Effector memory CD8-positive, alpha-beta T cell (primary cell): ENCODE data around the gene CLDN22.
"Not testable (repeated sequence)": the region's sequence is repeated elsewhere in the genome, so short reads cannot be mapped to it uniquely, and the experiment has no call there.

Source experiments
- ATAC-seq: fragments of 150-1000 bp; cut with Tn5 transposase; replicated peaks from 2 replicates; pipeline ENCODE4 v1.10.0; 2021; ENCODE audit warnings: mild to moderate bottlenecking, moderate library complexity
- DNase-seq, 3 experiments: peaks; one replicate each; pipeline ENCODE4 v3.0.0; 2021
- H3K27ac Mint-ChIP-seq, 2 donors: one replicate each; pipeline ENCODE4 v1.8.0; 2022; ENCODE audit warnings: mild to moderate bottlenecking in 2 of 2, mixed read lengths in 2 of 2, moderate library complexity in 2 of 2
- H3K27me3 Mint-ChIP-seq, 2 donors: one replicate each; pipeline ENCODE4 v1.8.0; 2022; ENCODE audit warnings: mixed read lengths in 2 of 2
- H3K36me3 Mint-ChIP-seq: one replicate; pipeline ENCODE4 v1.8.0; 2022; ENCODE audit warnings: mild to moderate bottlenecking, moderate library complexity, mixed read lengths; ENCODE audit not compliant: insufficient read depth
- H3K4me1 Mint-ChIP-seq, 2 donors: one replicate each; pipeline ENCODE4 v1.8.0; 2022; ENCODE audit warnings: low read depth in 2 of 2, mixed read lengths in 2 of 2
- H3K4me3 Mint-ChIP-seq, 2 donors: one replicate each; pipeline ENCODE4 v1.8.0; 2022; ENCODE audit warnings: mild to moderate bottlenecking in 2 of 2, mixed read lengths in 2 of 2, moderate library complexity in 2 of 2
- H3K9me3 Mint-ChIP-seq, 2 donors: one replicate each; pipeline ENCODE4 v1.8.0; 2022; ENCODE audit warnings: mixed read lengths in 2 of 2

The CLDN22 gene

GRCh38 chr4:183324056-183324455 lies 4.0 kb upstream of the CLDN22 start:
- not testable (repeated sequence) for H3K4me1 Mint-ChIP-seq, DNase-seq, H3K27ac Mint-ChIP-seq, H3K36me3 Mint-ChIP-seq, ATAC-seq, H3K4me3 Mint-ChIP-seq, H3K9me3 Mint-ChIP-seq
- H3K27me3 Mint-ChIP-seq = peaks cover 14 to 29% of the 10 kb centered on the region in 2 donors

GRCh38 chr4:183323295-183323694 lies 3.2 kb upstream of the CLDN22 start:
- Mint-ChIP-seq H3K36me3 (no peaks in the 10 kb centered on the region), H3K9me3 (peaks cover 0 to 1% of the 10 kb centered on the region in 2 donors), H3K4me1 (peaks cover 0 to 5% of the 10 kb centered on the region in 2 donors), H3K4me3 (no peak overlapping the region), H3K27me3 (peaks cover 10 to 21% of the 10 kb centered on the region in 2 donors), H3K27ac (no peak overlapping the region)
- no peak for DNase-seq
- ATAC-seq = no peak

GRCh38 chr4:183322326-183322725 lies 2.2 kb upstream of the CLDN22 start, which contains the start of gene CLDN24:
TSS of gene CLDN24 (minus strand) at chr4:183322426. CDS start at chr4:183322426, 0 bp downstream.
- DNase-seq (no peak), ATAC-seq (no peak)
- peak within 1 kb of the TSS in 1 of 2 donors; percentile 45 for H3K4me3 Mint-ChIP-seq
- H3K27ac Mint-ChIP-seq = peak within 1 kb of the TSS in 1 of 2 donors; percentile 35
- H3K27me3 Mint-ChIP-seq = peaks cover 10 to 21% of the 10 kb centered on the region in 2 donors
- H3K4me1 Mint-ChIP-seq = peaks cover 0 to 5% of the 10 kb centered on the region in 2 donors
- no peaks in the 10 kb centered on the region for H3K36me3 Mint-ChIP-seq
- peaks cover 0 to 1% of the 10 kb centered on the region in 2 donors for H3K9me3 Mint-ChIP-seq

GRCh38 chr4:183321516-183321915 lies 1.4 kb upstream of the CLDN22 start:
- H3K4me3 Mint-ChIP-seq = peak overlapping the region in 1 of 2 donors; percentile 45
- no peak for DNase-seq
- H3K36me3 Mint-ChIP-seq = no peaks in the 10 kb centered on the region
- H3K9me3 Mint-ChIP-seq = peaks cover 0 to 1% of the 10 kb centered on the region in 2 donors
- no peak for ATAC-seq
- H3K27ac Mint-ChIP-seq = peak overlapping the region in 1 of 2 donors; percentile 35
- H3K4me1 Mint-ChIP-seq = peaks cover 0 to 5% of the 10 kb centered on the region in 2 donors
- peaks cover 10 to 18% of the 10 kb centered on the region in 2 donors for H3K27me3 Mint-ChIP-seq

- H3K27ac Mint-ChIP-seq = peak overlapping the region in 1 of 2 donors; percentile 35
- peaks cover 10 to 14% of the 10 kb centered on the region in 2 donors for H3K27me3 Mint-ChIP-seq
- H3K36me3 Mint-ChIP-seq = no peaks in the 10 kb centered on the region
- ATAC-seq = peak; percentile 89
- no peak for DNase-seq
- H3K9me3 Mint-ChIP-seq = peaks cover 0 to under 1% of the 10 kb centered on the region in 2 donors
- peak overlapping the region in 1 of 2 donors; percentile 45 for H3K4me3 Mint-ChIP-seq
- peaks cover 0 to 5% of the 10 kb centered on the region in 2 donors for H3K4me1 Mint-ChIP-seq
Measured at GRCh38 chr4:183321079-183321478, 1.0 kb upstream of the CLDN22 start.

GRCh38 chr4:183318656-183319055 lies 1.4 kb downstream of the CLDN22 start:
- Mint-ChIP-seq H3K36me3 (no peaks in the 10 kb centered on the region), H3K4me3 (no peak overlapping the region), H3K4me1 (peaks cover 0 to 5% of the 10 kb centered on the region in 2 donors), H3K27me3 (peaks cover 0 to 4% of the 10 kb centered on the region in 2 donors), H3K27ac (no peak overlapping the region), H3K9me3 (no peaks in the 10 kb centered on the region)
- DNase-seq = no peak
- peak; percentile 30 for ATAC-seq

- H3K9me3 Mint-ChIP-seq = no peaks in the 10 kb centered on the region
- H3K36me3 Mint-ChIP-seq = no peaks in the 10 kb centered on the region
- DNase-seq (no peak), ATAC-seq (no peak)
- H3K4me1 Mint-ChIP-seq = peaks cover 0 to 2% of the 10 kb centered on the region in 2 donors
- peaks cover 12 to 18% of the 10 kb centered on the region in 2 donors for H3K27me3 Mint-ChIP-seq
- no peak overlapping the region for H3K4me3 Mint-ChIP-seq
- no peak overlapping the region for H3K27ac Mint-ChIP-seq
Measured at GRCh38 chr4:183314806-183315205, 5.3 kb downstream of the CLDN22 start.

GRCh38 chr4:183314336-183314735 lies 5.7 kb downstream of the CLDN22 start:
- DNase-seq = no peak

GRCh38 chr4:183312841-183313240 lies 7.2 kb downstream of the CLDN22 start:
- no peaks in the 10 kb centered on the region for H3K36me3 Mint-ChIP-seq
- ATAC-seq (no peak), DNase-seq (no peak)
- H3K27ac Mint-ChIP-seq = no peak overlapping the region
- peaks cover 12 to 18% of the 10 kb centered on the region in 2 donors for H3K27me3 Mint-ChIP-seq
- no peak overlapping the region for H3K4me3 Mint-ChIP-seq
- no peaks in the 10 kb centered on the region for H3K9me3 Mint-ChIP-seq
- H3K4me1 Mint-ChIP-seq = peaks cover 0 to 2% of the 10 kb centered on the region in 2 donors

More at GRCh38 chr4:183314336-183314735, 5.7 kb downstream of the CLDN22 start:
- Mint-ChIP-seq H3K9me3 (no peaks in the 10 kb centered on the region), H3K27ac (no peak overlapping the region), H3K27me3 (peaks cover 12 to 18% of the 10 kb centered on the region in 2 donors), H3K4me3 (no peak overlapping the region), H3K4me1 (peaks cover 0 to 2% of the 10 kb centered on the region in 2 donors), H3K36me3 (no peaks in the 10 kb centered on the region)
- ATAC-seq = no peak

- no peak for DNase-seq
- no peaks in the 10 kb centered on the region for H3K36me3 Mint-ChIP-seq
- no peak overlapping the region for H3K4me3 Mint-ChIP-seq
- ATAC-seq = no peak
- H3K4me1 Mint-ChIP-seq = no peaks in the 10 kb centered on the region
- no peak overlapping the region for H3K27ac Mint-ChIP-seq
- H3K27me3 Mint-ChIP-seq = peaks cover 0 to 23% of the 10 kb centered on the region in 2 donors
- no peaks in the 10 kb centered on the region for H3K9me3 Mint-ChIP-seq
Measured at GRCh38 chr4:183306811-183307210, 13.3 kb downstream of the CLDN22 start.

- H3K9me3 Mint-ChIP-seq = no peaks in the 10 kb centered on the region
- DNase-seq (no peak), ATAC-seq (no peak)
- H3K27ac Mint-ChIP-seq = no peak overlapping the region
- no peaks in the 10 kb centered on the region for H3K36me3 Mint-ChIP-seq
- no peak overlapping the region for H3K4me3 Mint-ChIP-seq
- no peaks in the 10 kb centered on the region for H3K4me1 Mint-ChIP-seq
- H3K27me3 Mint-ChIP-seq = peaks cover 4 to 28% of the 10 kb centered on the region in 2 donors
Measured at GRCh38 chr4:183304538-183304937, 15.5 kb downstream of the CLDN22 start.

- Mint-ChIP-seq H3K4me1 (no peaks in the 10 kb centered on the region), H3K9me3 (no peaks in the 10 kb centered on the region), H3K4me3 (no peak overlapping the region), H3K27ac (no peak overlapping the region), H3K36me3 (no peaks in the 10 kb centered on the region), H3K27me3 (peaks cover 9 to 32% of the 10 kb centered on the region in 2 donors)
- ATAC-seq (no peak), DNase-seq (no peak)
Measured at GRCh38 chr4:183304067-183304466, 16.0 kb downstream of the CLDN22 start.

- no peak for DNase-seq
- Mint-ChIP-seq H3K4me1 (no peaks in the 10 kb centered on the region), H3K27me3 (peaks cover 9 to 32% of the 10 kb centered on the region in 2 donors), H3K9me3 (no peaks in the 10 kb centered on the region), H3K36me3 (no peaks in the 10 kb centered on the region), H3K4me3 (no peak overlapping the region), H3K27ac (no peak overlapping the region)
- ATAC-seq = no peak
Measured at GRCh38 chr4:183303301-183303700, 16.8 kb downstream of the CLDN22 start.

- Mint-ChIP-seq H3K9me3 (no peaks in the 10 kb centered on the region), H3K36me3 (no peaks in the 10 kb centered on the region), H3K27me3 (peaks cover 9 to 27% of the 10 kb centered on the region in 2 donors), H3K4me3 (no peak overlapping the region), H3K4me1 (no peaks in the 10 kb centered on the region), H3K27ac (no peak overlapping the region)
- ATAC-seq (no peak), DNase-seq (no peak)
Measured at GRCh38 chr4:183300655-183301054, 19.4 kb downstream of the CLDN22 start.
